Esophagus squamous epithelium (tissue), 5 donors: ENCODE measurements around the gene NRARP. TPM values are rescaled to one million over a fixed set of nuclear protein-coding genes. Genes with fewer than 3 reads are reported as not detected.

Source experiments
- DNase-seq: peaks from one replicate; lab custom pipeline; 2025; lab: John Stamatoyannopoulos, UW
- H3K27ac ChIP-seq, 4 donors: fragments of 200-600 bp; sonication (generic); one replicate each; pipeline ENCODE4 v1.5.1; 2016 to 2019; ENCODE audit warnings: mild to moderate bottlenecking in 1 of 4
- H3K27me3 ChIP-seq, 4 donors: fragments of 200-600 bp; sonication (generic); 1 replicate in 3 of 4; 2 replicates in 1 of 4; pipeline versions ENCODE4 v1.5.1 to v1.6.0; 2017 to 2021; ENCODE audit warnings: antibody characterized with exemption in 1 of 4
- H3K36me3 ChIP-seq, 3 donors: fragments of 200-600 bp; sonication (generic); one replicate each; pipeline ENCODE4 v1.5.1; 2016 to 2019
- H3K4me1 ChIP-seq, 3 donors: fragments of 200-600 bp; sonication (generic); one replicate each; pipeline ENCODE4 v1.5.1; 2017 to 2019
- H3K4me3 ChIP-seq, 4 donors: fragments of 200-600 bp; sonication (generic); 1 replicate in 3 of 4; 2 replicates in 1 of 4; pipeline ENCODE4 v1.5.1; 2016 to 2019; ENCODE audit warnings: mild to moderate bottlenecking in 2 of 4, moderate library complexity in 1 of 4
- H3K9me3 ChIP-seq, 3 donors: fragments of 200-600 bp; sonication (generic); one replicate each; pipeline ENCODE4 v1.5.1; 2016 to 2019
- POLR2A ChIP-seq, 4 donors: fragments of 450-650 bp; IDR thresholded peaks; one replicate each; pipeline ENCODE4 v1.6.1; 2017; ENCODE audit warnings: antibody characterized with exemption in 4 of 4, mild to moderate bottlenecking in 4 of 4, moderate library complexity in 3 of 4
- WGBS, 2 donors: methylation state at CpG; one replicate each; pipeline ENCODE4 v1.1.5; 2018; 5-methylcytosine and 5-hydroxymethylcytosine counted together
- intact Hi-C: fragments of 100-400 bp; cut with DNase I; formaldehyde crosslinking; loops from one replicate; pipeline ENCODE4 v1.15.0; 2022
- total RNA-seq, 4 donors: library from RNA; depleted of rRNA; stranded (reverse); fragments of >200 nt; gene quantifications; one replicate each; pipeline ENCODE4 v1.1.0, GENCODE V29; 2016
- TF ChIP-seq, protein P1 (sequence below), 6 experiments: fragments of 450-650 bp in 4 of 6; fragments of 200-600 bp in 2 of 6; sonication (generic) in 2 of 6; IDR thresholded peaks; one replicate each; pipeline ENCODE4 v1.5.1; 2016 to 2019; ENCODE audit warnings: antibody characterized with exemption in 6 of 6, mild to moderate bottlenecking in 4 of 6, moderate library complexity in 4 of 6
- donor health status: DM: yes; HTN: yes; CAD: no.

NRARP gene
- total RNA-seq, 4 donors from 2014 or later: 19.6 to 33.9 (median 27.5) TPM

DNA sequence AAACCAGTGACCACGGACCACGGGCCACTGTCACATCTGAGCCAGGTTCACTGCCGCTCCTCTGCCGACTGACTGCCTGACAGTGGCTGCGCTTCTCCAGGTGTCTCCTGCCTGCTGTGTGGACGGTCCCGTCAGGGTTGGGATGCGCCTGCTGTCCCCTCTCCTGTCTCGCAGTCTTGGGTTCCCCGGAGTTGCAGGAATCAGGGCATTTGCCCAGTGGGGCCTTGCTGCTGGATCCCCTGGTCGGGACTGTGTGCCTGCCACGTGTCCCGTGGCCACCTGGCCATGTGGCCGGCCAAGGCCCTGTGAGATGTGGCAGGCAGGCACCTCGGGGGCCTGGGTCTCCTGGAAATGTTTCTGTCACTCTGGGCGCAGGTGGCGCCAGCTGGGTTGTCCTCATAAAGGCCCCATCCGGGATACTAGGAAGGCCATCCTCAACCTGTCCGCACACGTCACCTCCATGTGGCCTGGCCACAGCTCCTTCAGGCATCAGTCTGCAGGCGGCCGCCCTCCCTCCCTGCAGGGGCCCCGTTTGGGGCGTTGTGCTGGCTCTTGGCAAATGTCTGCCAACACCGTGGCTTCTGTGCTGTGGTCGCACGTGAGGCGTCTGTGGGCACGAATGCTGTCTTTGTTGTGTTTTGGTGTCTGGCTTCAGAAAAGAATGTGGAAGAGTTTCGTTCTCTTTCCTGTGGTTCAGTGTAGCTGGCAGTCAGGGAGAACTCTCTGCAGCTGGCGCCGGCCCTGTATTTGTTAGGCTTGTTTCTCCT is 31.0 kb downstream of the NRARP start:
- H3K4me3 ChIP-seq: no peak overlapping the region
- H3K36me3 ChIP-seq: peaks cover 21 to 74% (median 24%) of the 10 kb centered on the region in 3 donors
- H3K27me3 ChIP-seq: no peaks in the 10 kb centered on the region
- DNase-seq: no peak
- no peaks in the 10 kb centered on the region for H3K9me3 ChIP-seq
- peaks cover 16 to 84% (median 29%) of the 10 kb centered on the region in 3 donors for H3K4me1 ChIP-seq
- TF ChIP-seq, protein P1, sequence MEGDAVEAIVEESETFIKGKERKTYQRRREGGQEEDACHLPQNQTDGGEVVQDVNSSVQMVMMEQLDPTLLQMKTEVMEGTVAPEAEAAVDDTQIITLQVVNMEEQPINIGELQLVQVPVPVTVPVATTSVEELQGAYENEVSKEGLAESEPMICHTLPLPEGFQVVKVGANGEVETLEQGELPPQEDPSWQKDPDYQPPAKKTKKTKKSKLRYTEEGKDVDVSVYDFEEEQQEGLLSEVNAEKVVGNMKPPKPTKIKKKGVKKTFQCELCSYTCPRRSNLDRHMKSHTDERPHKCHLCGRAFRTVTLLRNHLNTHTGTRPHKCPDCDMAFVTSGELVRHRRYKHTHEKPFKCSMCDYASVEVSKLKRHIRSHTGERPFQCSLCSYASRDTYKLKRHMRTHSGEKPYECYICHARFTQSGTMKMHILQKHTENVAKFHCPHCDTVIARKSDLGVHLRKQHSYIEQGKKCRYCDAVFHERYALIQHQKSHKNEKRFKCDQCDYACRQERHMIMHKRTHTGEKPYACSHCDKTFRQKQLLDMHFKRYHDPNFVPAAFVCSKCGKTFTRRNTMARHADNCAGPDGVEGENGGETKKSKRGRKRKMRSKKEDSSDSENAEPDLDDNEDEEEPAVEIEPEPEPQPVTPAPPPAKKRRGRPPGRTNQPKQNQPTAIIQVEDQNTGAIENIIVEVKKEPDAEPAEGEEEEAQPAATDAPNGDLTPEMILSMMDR (IDR thresholded peaks at IDR 0.05): no peak
- TF ChIP-seq POLR2A (IDR thresholded peaks at IDR 0.05): no peak
- intact Hi-C loops: no loop called here
- no peak overlapping the region for H3K27ac ChIP-seq
- 71 to 79% methylated on average over 14 to 19 of the region's 32 CpGs for WGBS, 2 donors

GRCh38 chr9:137269231-137269772 is 32.8 kb downstream of the NRARP start:
- Histone ChIP-seq H3K9me3 (no peaks in the 10 kb centered on the region), H3K4me1 (peaks cover 6 to 66% (median 20%) of the 10 kb centered on the region in 3 donors), H3K4me3 (peak overlapping the region in 1 of 4 donors; percentile 33), H3K36me3 (peaks cover 28 to 92% (median 32%) of the 10 kb centered on the region in 3 donors), H3K27me3 (no peaks in the 10 kb centered on the region), H3K27ac (peak overlapping the region; percentile 31 to 70 (median 50))
- no peak for DNase-seq
- WGBS, 2 donors: 40 to 50% methylated on average over 14 to 17 of the region's 17 CpGs
- TF ChIP-seq, protein P1 (IDR thresholded peaks at IDR 0.05): peak in 1 of 6 experiments; percentile 6
- TF ChIP-seq POLR2A (IDR thresholded peaks at IDR 0.05): peak in 1 of 4 donors; percentile 35
- intact Hi-C loops: no loop called here

DNA sequence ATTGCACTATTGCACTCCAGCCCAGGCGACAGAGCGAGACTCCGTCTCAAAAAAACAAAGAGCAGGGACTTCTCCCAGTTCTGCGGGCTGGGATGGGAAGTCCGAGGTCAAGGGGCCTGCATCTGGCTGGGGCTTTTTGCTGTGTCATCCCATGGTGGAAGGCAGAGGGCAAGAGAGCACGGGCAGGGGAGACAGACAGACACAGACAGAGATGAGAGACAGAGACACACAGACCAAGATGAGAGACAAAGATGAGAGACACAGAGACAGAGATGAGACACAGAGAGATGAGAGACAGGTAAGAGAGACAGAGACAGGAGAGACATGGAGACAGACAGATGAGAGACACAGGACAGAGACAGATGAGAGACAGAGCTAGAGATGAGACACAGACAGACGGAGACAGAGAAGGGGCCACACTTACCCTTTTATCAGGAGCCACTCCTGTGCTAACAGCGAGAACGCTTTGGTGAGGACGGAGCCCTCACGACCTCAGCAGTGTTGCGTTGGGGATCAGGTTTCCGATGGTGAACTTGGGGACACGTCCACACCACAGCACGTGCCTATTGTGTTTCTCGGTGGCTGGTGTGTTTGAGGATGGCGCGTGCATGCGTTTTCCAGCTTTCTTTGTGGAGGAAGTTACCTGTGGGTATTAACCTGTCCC is 33.4 kb downstream of the NRARP start:
- Histone ChIP-seq H3K4me3 (peak overlapping the region in 1 of 4 donors; percentile 33), H3K27me3 (no peaks in the 10 kb centered on the region), H3K27ac (peak overlapping the region in 3 of 4 donors; percentile 31 to 70 (median 68)), H3K9me3 (no peaks in the 10 kb centered on the region), H3K36me3 (peaks cover 33 to 98% (median 38%) of the 10 kb centered on the region in 3 donors), H3K4me1 (peaks cover 0 to 60% (median 15%) of the 10 kb centered on the region in 3 donors)
- intact Hi-C loops: no loop called here
- 57 to 71% methylated on average over 14 to 18 of the region's 19 CpGs for WGBS, 2 donors
- no peak for DNase-seq
- no peak for TF ChIP-seq POLR2A (IDR thresholded peaks at IDR 0.05)
- TF ChIP-seq, protein P1 (IDR thresholded peaks at IDR 0.05): no peak

GRCh38 chr9:137267933-137268355 is 34.1 kb downstream of the NRARP start:
- H3K4me1 ChIP-seq: peaks cover 0 to 52% (median 15%) of the 10 kb centered on the region in 3 donors
- H3K27me3 ChIP-seq: no peaks in the 10 kb centered on the region
- H3K9me3 ChIP-seq: no peaks in the 10 kb centered on the region
- DNase-seq: no peak
- intact Hi-C loops: no loop called here
- no peak overlapping the region for H3K4me3 ChIP-seq
- peak overlapping the region in 2 of 4 donors; percentile 8 to 68 for H3K27ac ChIP-seq
- H3K36me3 ChIP-seq: peaks cover 33 to 100% (median 36%) of the 10 kb centered on the region in 3 donors
- TF ChIP-seq, protein P1 (IDR thresholded peaks at IDR 0.05): no peak
- no peak for TF ChIP-seq POLR2A (IDR thresholded peaks at IDR 0.05)
- WGBS, 2 donors: 78 to 80% methylated on average over 1 to 3 of the region's 6 CpGs
